GM10248 (cell line): ENCODE measurements around the gene SEC14L6.

Experiments used
- CTCF ChIA-PET: fragments of 300-600 bp; sonication (Branson Sonifier 250); formaldehyde crosslinking; extraction: SDS; loops from one replicate; lab custom pipeline; 2021; ENCODE audit warnings: antibody characterized with exemption; lab: Yijun Ruan, JAX
- POLR2A ChIA-PET: fragments of 350-650 bp; sonication (Branson Sonifier 250); formaldehyde crosslinking; extraction: SDS; loops from one replicate; lab custom pipeline; 2020; ENCODE audit warnings: antibody characterized with exemption; lab: Yijun Ruan, JAX
- DNase-seq: peaks from one replicate; pipeline ENCODE4 v3.0.0; 2012; ENCODE audit errors: extremely low spot score
- CTCF ChIP-seq: IDR thresholded peaks from 2 replicates; pipeline ENCODE4 v1.5.1; 2012; ENCODE audit warnings: mild to moderate bottlenecking, low read depth; ENCODE audit errors: extremely low read depth, missing control alignments, control extremely low read depth

The SEC14L6 gene

GRCh38 chr22:30582788-30583545 lies 36.4 kb upstream of the SEC14L6 start:
- ChIA-PET CTCF (interaction anchor here (0.9 to 1.1 kb wide), 2 partner anchors 12 to 19 kb away, joined by 3 read pairs; no protein-coding TSS in a partner anchor), POLR2A (no interaction called here)
- TF ChIP-seq CTCF: no peak
- no peak for DNase-seq

- no peak for DNase-seq
- POLR2A ChIA-PET: no interaction called here
- CTCF ChIA-PET: no interaction called here
- TF ChIP-seq CTCF: no peak
These were observed 35.5 kb upstream of the SEC14L6 start for GRCh38 chr22:30582051-30582450.

GRCh38 chr22:30580896-30581295 lies 34.4 kb upstream of the SEC14L6 start:
- DNase-seq: no peak
- POLR2A ChIA-PET: no interaction called here
- CTCF ChIA-PET: interaction anchor here (1.1 kb wide), 1 partner anchor 8 kb away, joined by 4 read pairs; no protein-coding TSS in a partner anchor
- TF ChIP-seq CTCF: no peak

GRCh38 chr22:30578481-30578880 lies 31.9 kb upstream of the SEC14L6 start:
- TF ChIP-seq CTCF: no peak
- ChIA-PET CTCF (no interaction called here), POLR2A (no interaction called here)
- DNase-seq: no peak

GRCh38 chr22:30575859-30576258 lies 29.3 kb upstream of the SEC14L6 start:
- ChIA-PET CTCF (no interaction called here), POLR2A (no interaction called here)
- TF ChIP-seq CTCF: no peak
- no peak for DNase-seq

GRCh38 chr22:30574997-30575671 lies 28.6 kb upstream of the SEC14L6 start:
- CTCF ChIA-PET: no interaction called here
- POLR2A ChIA-PET: no interaction called here
- TF ChIP-seq CTCF: no peak
- DNase-seq: no peak
